Left ventricle myocardium inferior (tissue), 1 donor: ENCODE data around the gene ASCC1. TPM values are rescaled to one million over a fixed set of nuclear protein-coding genes. Genes with fewer than 3 reads are reported as not detected.

Experiments
- DNase-seq: peaks from one replicate; pipeline ENCODE4 v3.0.0-alpha.2; 2020
- H3K27ac ChIP-seq: fragments of 200-600 bp; replicated peaks from 2 replicates; pipeline ENCODE4 v1.8.0; 2021
- H3K27me3 ChIP-seq: fragments of 200-600 bp; 2 replicates; pipeline ENCODE4 v1.8.0; 2021; ENCODE audit warnings: low read depth
- H3K36me3 ChIP-seq: fragments of 200-600 bp; 2 replicates; pipeline ENCODE4 v1.8.0; 2021
- H3K4me1 ChIP-seq: fragments of 200-600 bp; 2 replicates; pipeline ENCODE4 v1.8.0; 2021
- H3K4me3 ChIP-seq: fragments of 200-600 bp; 2 replicates; pipeline ENCODE4 v1.8.0; 2021; ENCODE audit warnings: mild to moderate bottlenecking, moderate library complexity
- H3K9me3 ChIP-seq: fragments of 200-600 bp; replicated peaks from 2 replicates; pipeline ENCODE4 v1.8.0; 2021
- intact Hi-C: fragments of 100-400 bp; cut with micrococcal nuclease; formaldehyde crosslinking; loops from one replicate; pipeline ENCODE4 v1.11.0; 2022
- total RNA-seq: library from RNA; stranded (reverse); fragmentation: NEBNext Ultra II Directional; extraction: Animal tissue kit (Norgen Biotek cat#: 25700); gene quantifications from one replicate; pipeline ENCODE4 v1.2.1, GENCODE V29; 2021
- TF ChIP-seq, protein P1 (sequence below): fragments of 200-600 bp; IDR thresholded peaks from 2 replicates; pipeline ENCODE4 v1.8.0; 2021; ENCODE audit warnings: antibody characterized with exemption, mild to moderate bottlenecking, borderline replicate concordance
- donor health status: DM: no; HTN: yes; CAD: no; lungs with severe emphysema.

Gene ASCC1
- total RNA-seq, 1 donor from 2014 or later, result 37.0 TPM

GRCh38 chr10:72094574-72094973 is 121.5 kb downstream of the ASCC1 start:
- TF ChIP-seq, protein P1, sequence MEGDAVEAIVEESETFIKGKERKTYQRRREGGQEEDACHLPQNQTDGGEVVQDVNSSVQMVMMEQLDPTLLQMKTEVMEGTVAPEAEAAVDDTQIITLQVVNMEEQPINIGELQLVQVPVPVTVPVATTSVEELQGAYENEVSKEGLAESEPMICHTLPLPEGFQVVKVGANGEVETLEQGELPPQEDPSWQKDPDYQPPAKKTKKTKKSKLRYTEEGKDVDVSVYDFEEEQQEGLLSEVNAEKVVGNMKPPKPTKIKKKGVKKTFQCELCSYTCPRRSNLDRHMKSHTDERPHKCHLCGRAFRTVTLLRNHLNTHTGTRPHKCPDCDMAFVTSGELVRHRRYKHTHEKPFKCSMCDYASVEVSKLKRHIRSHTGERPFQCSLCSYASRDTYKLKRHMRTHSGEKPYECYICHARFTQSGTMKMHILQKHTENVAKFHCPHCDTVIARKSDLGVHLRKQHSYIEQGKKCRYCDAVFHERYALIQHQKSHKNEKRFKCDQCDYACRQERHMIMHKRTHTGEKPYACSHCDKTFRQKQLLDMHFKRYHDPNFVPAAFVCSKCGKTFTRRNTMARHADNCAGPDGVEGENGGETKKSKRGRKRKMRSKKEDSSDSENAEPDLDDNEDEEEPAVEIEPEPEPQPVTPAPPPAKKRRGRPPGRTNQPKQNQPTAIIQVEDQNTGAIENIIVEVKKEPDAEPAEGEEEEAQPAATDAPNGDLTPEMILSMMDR, result no peak
- DNase-seq, result no peak
- no peaks in the 10 kb centered on the region for H3K27me3 ChIP-seq
- intact Hi-C loops, result no loop called here
- H3K4me3 ChIP-seq, result no peak overlapping the region
- H3K9me3 ChIP-seq, result no peaks in the 10 kb centered on the region
- H3K36me3 ChIP-seq, result peaks cover 27% of the 10 kb centered on the region
- no peak overlapping the region for H3K27ac ChIP-seq
- H3K4me1 ChIP-seq, result peaks cover 40% of the 10 kb centered on the region

DNA sequence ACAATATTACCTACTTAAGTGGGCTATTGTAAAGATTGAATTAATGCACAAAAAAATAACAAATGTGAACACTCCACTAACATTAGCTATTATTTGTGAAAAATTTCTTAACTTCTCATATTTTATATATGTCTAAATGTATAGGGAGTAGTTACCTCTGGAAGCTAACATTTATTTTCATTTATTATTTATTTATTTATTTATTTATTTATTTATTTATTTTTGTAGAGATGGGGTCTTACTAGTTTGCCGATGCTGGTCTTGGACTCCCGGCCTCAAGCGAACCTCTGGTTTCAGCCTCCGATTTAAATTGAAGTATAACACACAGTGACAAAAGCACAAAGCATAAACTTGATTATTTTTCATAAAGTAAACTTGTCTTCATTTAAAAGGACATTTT is 122.6 kb downstream of the ASCC1 start:
- TF ChIP-seq, protein P1, result no peak
- Histone ChIP-seq H3K36me3 (peaks cover 27% of the 10 kb centered on the region), H3K4me1 (peaks cover 40% of the 10 kb centered on the region), H3K27me3 (peaks cover 6% of the 10 kb centered on the region), H3K27ac (no peak overlapping the region), H3K9me3 (no peaks in the 10 kb centered on the region), H3K4me3 (no peak overlapping the region)
- DNase-seq, result no peak
- intact Hi-C loops, result no loop called here

- H3K9me3 ChIP-seq, result no peaks in the 10 kb centered on the region
- H3K27me3 ChIP-seq, result peaks cover 10% of the 10 kb centered on the region
- no peak overlapping the region for H3K4me3 ChIP-seq
- DNase-seq, result no peak
- H3K27ac ChIP-seq, result no peak overlapping the region
- intact Hi-C loops, result no loop called here
- peaks cover 40% of the 10 kb centered on the region for H3K4me1 ChIP-seq
- TF ChIP-seq, protein P1, result no peak
- peaks cover 27% of the 10 kb centered on the region for H3K36me3 ChIP-seq
These were observed 123.1 kb downstream of the ASCC1 start for GRCh38 chr10:72092987-72093386.

- Histone ChIP-seq H3K36me3 (peaks cover 27% of the 10 kb centered on the region), H3K27ac (no peak overlapping the region), H3K27me3 (peaks cover 17% of the 10 kb centered on the region), H3K9me3 (no peaks in the 10 kb centered on the region), H3K4me3 (no peak overlapping the region), H3K4me1 (peaks cover 40% of the 10 kb centered on the region)
- TF ChIP-seq, protein P1, result no peak
- DNase-seq, result no peak
- intact Hi-C loops, result no loop called here
These were observed 123.7 kb downstream of the ASCC1 start for GRCh38 chr10:72092171-72092924.

- peaks cover 11% of the 10 kb centered on the region for H3K36me3 ChIP-seq
- DNase-seq, result no peak
- peak overlapping the region; percentile 89 for H3K27ac ChIP-seq
- H3K4me3 ChIP-seq, result no peak overlapping the region
- H3K9me3 ChIP-seq, result no peaks in the 10 kb centered on the region
- H3K4me1 ChIP-seq, result peaks cover 42% of the 10 kb centered on the region
- TF ChIP-seq, protein P1, result no peak
- peaks cover 19% of the 10 kb centered on the region for H3K27me3 ChIP-seq
- intact Hi-C loops, result no loop called here
These were observed 125.8 kb downstream of the ASCC1 start for GRCh38 chr10:72090326-72090725.
